ENCODE data around the gene NTMT1.

- TF ChIP-seq, protein P1, sequence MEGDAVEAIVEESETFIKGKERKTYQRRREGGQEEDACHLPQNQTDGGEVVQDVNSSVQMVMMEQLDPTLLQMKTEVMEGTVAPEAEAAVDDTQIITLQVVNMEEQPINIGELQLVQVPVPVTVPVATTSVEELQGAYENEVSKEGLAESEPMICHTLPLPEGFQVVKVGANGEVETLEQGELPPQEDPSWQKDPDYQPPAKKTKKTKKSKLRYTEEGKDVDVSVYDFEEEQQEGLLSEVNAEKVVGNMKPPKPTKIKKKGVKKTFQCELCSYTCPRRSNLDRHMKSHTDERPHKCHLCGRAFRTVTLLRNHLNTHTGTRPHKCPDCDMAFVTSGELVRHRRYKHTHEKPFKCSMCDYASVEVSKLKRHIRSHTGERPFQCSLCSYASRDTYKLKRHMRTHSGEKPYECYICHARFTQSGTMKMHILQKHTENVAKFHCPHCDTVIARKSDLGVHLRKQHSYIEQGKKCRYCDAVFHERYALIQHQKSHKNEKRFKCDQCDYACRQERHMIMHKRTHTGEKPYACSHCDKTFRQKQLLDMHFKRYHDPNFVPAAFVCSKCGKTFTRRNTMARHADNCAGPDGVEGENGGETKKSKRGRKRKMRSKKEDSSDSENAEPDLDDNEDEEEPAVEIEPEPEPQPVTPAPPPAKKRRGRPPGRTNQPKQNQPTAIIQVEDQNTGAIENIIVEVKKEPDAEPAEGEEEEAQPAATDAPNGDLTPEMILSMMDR (IDR thresholded peaks at IDR 0.05; ENCODE audit: insufficient read depth, low read depth, low read length), result no peak
- no peak for TF ChIP-seq EZH2 (IDR thresholded peaks at IDR 0.05; ENCODE audit: insufficient read depth, low read length)
Observed at GRCh38 chr9:129646654-129647053, 20.7 kb downstream of the NTMT1 start.
